Esophagus muscularis mucosa (tissue), 2 donors: Measurements from ENCODE around the gene NNT.

Source experiments
- EP300 ChIP-seq: sonication (generic); formaldehyde crosslinking; IDR thresholded peaks from one replicate; pipeline ENCODE4 v1.6.1; 2017; ENCODE audit warnings: antibody characterized with exemption
- POLR2A ChIP-seq: fragments of 450-650 bp; IDR thresholded peaks from one replicate; pipeline ENCODE4 v1.6.1; 2017; ENCODE audit warnings: antibody characterized with exemption, moderate library complexity, mild to moderate bottlenecking, low read depth

GRCh38 chr5:43675357-43675756 lies 72.4 kb downstream of the NNT start:
- TF ChIP-seq POLR2A: no peak
- no peak for TF ChIP-seq EP300
